ENCODE measurements around the gene ARFIP2. TPM values are rescaled to one million over a fixed set of nuclear protein-coding genes. Genes with fewer than 3 reads are reported as not detected.
A peak's percentile ranks its signal among the peaks of the same experiment; 100 is the strongest.

Gene ARFIP2
- total and polyA plus RNA-seq, 2 donors (not counting 3 experiments of a cell fraction or from before 2014, with no cell fraction given), result 48.4 to 62.9 TPM

- peaks cover 36% of the 10 kb centered on the region for H3K79me2 ChIP-seq (ENCODE audit: control insufficient read depth, insufficient read depth, low read length)
- H2AFZ ChIP-seq (ENCODE audit: low read depth, low read length), result no peak overlapping the region
- no peaks in the 10 kb centered on the region for H3K9me1 ChIP-seq (replicated peaks; ENCODE audit: control insufficient read depth, extremely low read depth, insufficient read depth, low read length)
- BruUV-seq (replicated peaks), result TSS peak; percentile 32
- no peaks in the 10 kb centered on the region for H3K9me3 ChIP-seq (replicated peaks; ENCODE audit: control insufficient read depth, insufficient read depth, low read length)
- peak overlapping the region; percentile 72 for H3K27ac ChIP-seq (ENCODE audit: insufficient read depth, low read depth, low read length)
- FAIRE-seq, result peak; percentile 18
- peaks cover 18% of the 10 kb centered on the region for H3K4me1 ChIP-seq (ENCODE audit: control insufficient read depth, extremely low read depth, insufficient read depth, low read length)
- DNase-seq (ENCODE audit: low read depth, low spot score), result no peak
- no peaks in the 10 kb centered on the region for H3K27me3 ChIP-seq (ENCODE audit: control insufficient read depth in 2 of 2, insufficient read depth in 2 of 2, low read length in 2 of 2)
- H3K9ac ChIP-seq (replicated peaks; ENCODE audit: extremely low read depth, insufficient read depth, low read length), result peak overlapping the region; percentile 70
- dilution Hi-C loops (cut with MboI; ENCODE audit: extremely low pct_ligation_motif_present, low sequenced_read_pairs) (no loop called here), intact Hi-C loops (cut with micrococcal nuclease) (loop anchor here (2.0 kb wide), 3 partner anchors 62 to 202 kb away; partner anchors contain the start of genes APBB1 and MRPL17)
- ChIA-PET CTCF (interaction anchor here (2.6 kb wide), 1 partner anchor 102 kb away, joined by 28 read pairs; no protein-coding TSS in a partner anchor), POLR2A (no interaction called here)
- H3K4me2 ChIP-seq (ENCODE audit: insufficient read depth, low read length), result peak overlapping the region; percentile 85
- peak overlapping the region; percentile 19 to 65 (median 57) for H3K4me3 ChIP-seq (replicated peaks in 1 of 3; ENCODE audit: insufficient read depth in 1 of 3, low read depth in 1 of 3, low read length in 3 of 3)
- H4K20me1 ChIP-seq (replicated peaks; ENCODE audit: control insufficient read depth, extremely low read depth, insufficient read depth, low read length), result no peaks in the 10 kb centered on the region
- TF ChIP-seq POLR2AphosphoS5 (IDR thresholded peaks at IDR 0.05; ENCODE audit: insufficient read depth, low read depth, low read length) (no peak), POLR2A (IDR thresholded peaks at IDR 0.05; ENCODE audit: low read depth, low read length) (peak; percentile 9), FOS (IDR thresholded peaks at IDR 0.05; ENCODE audit: borderline replicate concordance, insufficient read depth, low read length) (no peak), GATA2 (IDR thresholded peaks at IDR 0.05; ENCODE audit: insufficient read depth, insufficient read length, low read depth, low read length) (no peak)
- peaks cover 7 to 21% of the 10 kb centered on the region in 2 experiments for H3K36me3 ChIP-seq (ENCODE audit: control insufficient read depth in 2 of 2, extremely low read depth in 1 of 2, insufficient read depth in 2 of 2, low read length in 2 of 2)
Measured at GRCh38 chr11:6480299-6480914, 724 bp downstream of the ARFIP2 start.

- Histone ChIP-seq H3K9me3 (replicated peaks; ENCODE audit: control insufficient read depth, insufficient read depth, low read length) (no peaks in the 10 kb centered on the region), H3K4me3 (replicated peaks in 1 of 3; ENCODE audit: insufficient read depth in 1 of 3, low read depth in 1 of 3, low read length in 3 of 3) (no peak overlapping the region), H3K4me2 (ENCODE audit: insufficient read depth, low read length) (no peak overlapping the region), H2AFZ (ENCODE audit: low read depth, low read length) (no peak overlapping the region), H3K4me1 (ENCODE audit: control insufficient read depth, extremely low read depth, insufficient read depth, low read length) (peaks cover 20% of the 10 kb centered on the region), H3K27ac (ENCODE audit: insufficient read depth, low read depth, low read length) (no peak overlapping the region), H3K36me3 (ENCODE audit: control insufficient read depth in 2 of 2, extremely low read depth in 1 of 2, insufficient read depth in 2 of 2, low read length in 2 of 2) (peaks cover 2 to 16% of the 10 kb centered on the region in 2 experiments), H3K9ac (replicated peaks; ENCODE audit: extremely low read depth, insufficient read depth, low read length) (no peak overlapping the region), H3K79me2 (ENCODE audit: control insufficient read depth, insufficient read depth, low read length) (peaks cover 22% of the 10 kb centered on the region), H3K27me3 (ENCODE audit: control insufficient read depth in 2 of 2, insufficient read depth in 2 of 2, low read length in 2 of 2) (no peaks in the 10 kb centered on the region), H3K9me1 (replicated peaks; ENCODE audit: control insufficient read depth, extremely low read depth, insufficient read depth, low read length) (no peaks in the 10 kb centered on the region), H4K20me1 (replicated peaks; ENCODE audit: control insufficient read depth, extremely low read depth, insufficient read depth, low read length) (no peaks in the 10 kb centered on the region)
- TF ChIP-seq GATA2 (IDR thresholded peaks at IDR 0.05; ENCODE audit: insufficient read depth, insufficient read length, low read depth, low read length), result no peak
- TF ChIP-seq EZH2 (IDR thresholded peaks at IDR 0.05; ENCODE audit: borderline replicate concordance, low read depth, low read length, severe bottlenecking), result no peak
- no peak for TF ChIP-seq JUN (IDR thresholded peaks at IDR 0.05; ENCODE audit: borderline replicate concordance, insufficient read depth, insufficient read length, low read depth)
- TF ChIP-seq POLR2AphosphoS5 (IDR thresholded peaks at IDR 0.05; ENCODE audit: insufficient read depth, low read depth, low read length), result no peak
- TF ChIP-seq FOS (IDR thresholded peaks at IDR 0.05; ENCODE audit: borderline replicate concordance, insufficient read depth, low read length), result no peak
- no peak for TF ChIP-seq POLR2A (IDR thresholded peaks at IDR 0.05; ENCODE audit: low read depth, low read length)
- no peak for TF ChIP-seq MAX (IDR thresholded peaks at IDR 0.05; ENCODE audit: insufficient read depth, insufficient read length)
- no peak for TF ChIP-seq MYC (IDR thresholded peaks at IDR 0.05; ENCODE audit: low read depth, low read length)
- no peak for TF ChIP-seq CTCF (IDR thresholded peaks at IDR 0.05; ENCODE audit: extremely low read depth in 1 of 2, insufficient read depth in 1 of 2, low read depth in 1 of 2, low read length in 2 of 2)
- dilution Hi-C loops (cut with MboI; ENCODE audit: extremely low pct_ligation_motif_present, low sequenced_read_pairs), result no loop called here
- BruUV-seq (replicated peaks), result no TSS peak
- intact Hi-C loops (cut with micrococcal nuclease), result no loop called here
- CTCF ChIA-PET, result interaction anchor here (0.8 to 2.1 kb wide), 3 partner anchors 29 to 97 kb away, joined by 3 to 8 read pairs (median 6); no protein-coding TSS in a partner anchor
- DNase-seq (ENCODE audit: low read depth, low spot score) (no peak), FAIRE-seq (no peak)
- POLR2A ChIA-PET, result no interaction called here
Measured at GRCh38 chr11:6476571-6476970, 4.6 kb downstream of the ARFIP2 start.
